Osteocyte (in vitro differentiated cells): ENCODE measurements around the gene DCTN2. TPM values are rescaled to one million over a fixed set of nuclear protein-coding genes. Genes with fewer than 3 reads are reported as not detected.
"Not testable (repeated sequence)": the region's sequence is repeated elsewhere in the genome, so short reads cannot be mapped to it uniquely, and the experiment has no call there.

Experiments used
- DNase-seq: peaks from one replicate; pipeline ENCODE4 v3.0.0; 2021; ENCODE audit warnings: mixed read lengths; ENCODE audit not compliant: unreplicated experiment; ENCODE audit errors: extremely low spot score
- H3K27ac Mint-ChIP-seq: one replicate; pipeline ENCODE4 v1.8.0; 2021; ENCODE audit warnings: mild to moderate bottlenecking, mixed read lengths; ENCODE audit not compliant: unreplicated experiment
- H3K27me3 Mint-ChIP-seq: one replicate; pipeline ENCODE4 v1.8.0; 2021; ENCODE audit warnings: mixed read lengths; ENCODE audit not compliant: unreplicated experiment
- H3K36me3 Mint-ChIP-seq: one replicate; pipeline ENCODE4 v1.8.0; 2021; ENCODE audit warnings: mixed read lengths; ENCODE audit not compliant: unreplicated experiment
- H3K4me1 Mint-ChIP-seq: one replicate; pipeline ENCODE4 v1.8.0; 2021; ENCODE audit warnings: mixed read lengths; ENCODE audit not compliant: unreplicated experiment
- H3K4me3 Mint-ChIP-seq: one replicate; pipeline ENCODE4 v1.8.0; 2021; ENCODE audit warnings: mild to moderate bottlenecking, moderate library complexity, mixed read lengths; ENCODE audit not compliant: unreplicated experiment
- H3K9me3 Mint-ChIP-seq: one replicate; pipeline ENCODE4 v1.8.0; 2021; ENCODE audit warnings: mixed read lengths; ENCODE audit not compliant: unreplicated experiment
- CTCF ChIP-seq: fragments of 200-600 bp; sonication (generic); IDR thresholded peaks from 2 replicates; pipeline ENCODE4 v1.5.0; 2021; ENCODE audit warnings: antibody characterized with exemption, mild to moderate bottlenecking, moderate library complexity
- total RNA-seq: library from RNA; stranded (reverse); gene quantifications from 2 replicates; pipeline ENCODE4 v1.2.1, GENCODE V29; 2021

DCTN2 gene
- total RNA-seq, 1 donor from 2014 or later: 149 TPM

GRCh38 chr12:57500213-57500612 is 46.8 kb downstream of the DCTN2 start:
- H3K4me1 Mint-ChIP-seq: no peaks in the 10 kb centered on the region
- TF ChIP-seq CTCF: no peak
- H3K4me3 Mint-ChIP-seq: no peak overlapping the region
- H3K27ac Mint-ChIP-seq: no peak overlapping the region
- no peaks in the 10 kb centered on the region for H3K27me3 Mint-ChIP-seq
- DNase-seq: no peak
- peaks cover 64% of the 10 kb centered on the region for H3K36me3 Mint-ChIP-seq
- H3K9me3 Mint-ChIP-seq: no peaks in the 10 kb centered on the region

GRCh38 chr12:57498571-57498970 is 48.4 kb downstream of the DCTN2 start:
- Mint-ChIP-seq H3K9me3 (no peaks in the 10 kb centered on the region), H3K4me1 (no peaks in the 10 kb centered on the region), H3K27ac (no peak overlapping the region), H3K4me3 (no peak overlapping the region), H3K36me3 (peaks cover 56% of the 10 kb centered on the region), H3K27me3 (no peaks in the 10 kb centered on the region)
- TF ChIP-seq CTCF: no peak
- DNase-seq: no peak

GRCh38 chr12:57498132-57498502 is 48.9 kb downstream of the DCTN2 start:
- Mint-ChIP-seq H3K36me3 (peaks cover 56% of the 10 kb centered on the region), H3K9me3 (no peaks in the 10 kb centered on the region), H3K27me3 (no peaks in the 10 kb centered on the region), H3K27ac (no peak overlapping the region), H3K4me1 (no peaks in the 10 kb centered on the region), H3K4me3 (no peak overlapping the region)
- TF ChIP-seq CTCF: no peak
- no peak for DNase-seq

- Mint-ChIP-seq H3K27me3 (no peaks in the 10 kb centered on the region), H3K4me3 (no peak overlapping the region), H3K9me3 (no peaks in the 10 kb centered on the region), H3K36me3 (peaks cover 57% of the 10 kb centered on the region), H3K4me1 (no peaks in the 10 kb centered on the region), H3K27ac (peak overlapping the region; percentile 31)
- TF ChIP-seq CTCF: no peak
- DNase-seq: no peak
These were observed 49.5 kb downstream of the DCTN2 start for GRCh38 chr12:57497223-57498131.

GRCh38 chr12:57496822-57497221 is 50.2 kb downstream of the DCTN2 start:
- no peaks in the 10 kb centered on the region for H3K27me3 Mint-ChIP-seq
- H3K4me1 Mint-ChIP-seq: no peaks in the 10 kb centered on the region
- H3K27ac Mint-ChIP-seq: no peak overlapping the region
- no peaks in the 10 kb centered on the region for H3K9me3 Mint-ChIP-seq
- DNase-seq: no peak
- peaks cover 54% of the 10 kb centered on the region for H3K36me3 Mint-ChIP-seq
- no peak for TF ChIP-seq CTCF
- no peak overlapping the region for H3K4me3 Mint-ChIP-seq

- not testable (repeated sequence) for H3K27me3 Mint-ChIP-seq, H3K27ac Mint-ChIP-seq, H3K9me3 Mint-ChIP-seq, H3K4me3 Mint-ChIP-seq, DNase-seq, H3K4me1 Mint-ChIP-seq
- peaks cover 57% of the 10 kb centered on the region for H3K36me3 Mint-ChIP-seq
These were observed 51.8 kb downstream of the DCTN2 start for GRCh38 chr12:57495051-57495701.
